ENCODE measurements around the gene LRP1B.

Gene LRP1B

GRCh38 chr2:140949932-140950331 lies 1180.9 kb downstream of the LRP1B start:
- H3K27me3 Mint-ChIP-seq (ENCODE audit: low read depth), result no peaks in the 10 kb centered on the region
- no peaks in the 10 kb centered on the region for H3K4me1 Mint-ChIP-seq (ENCODE audit: low read depth)
- no peak overlapping the region for H3K27ac Mint-ChIP-seq
- no peak overlapping the region for H3K4me3 Mint-ChIP-seq
- DNase-seq (ENCODE audit: low spot score), result no peak
- no peaks in the 10 kb centered on the region for H3K36me3 Mint-ChIP-seq (ENCODE audit: low read depth)
- peaks cover 18% of the 10 kb centered on the region for H3K9me3 Mint-ChIP-seq

GRCh38 chr2:140947236-140947635 lies 1183.6 kb downstream of the LRP1B start:
- H3K4me3 Mint-ChIP-seq, result no peak overlapping the region
- no peak for DNase-seq (ENCODE audit: low spot score)
- no peaks in the 10 kb centered on the region for H3K4me1 Mint-ChIP-seq (ENCODE audit: low read depth)
- no peaks in the 10 kb centered on the region for H3K36me3 Mint-ChIP-seq (ENCODE audit: low read depth)
- H3K27ac Mint-ChIP-seq, result no peak overlapping the region
- no peaks in the 10 kb centered on the region for H3K27me3 Mint-ChIP-seq (ENCODE audit: low read depth)
- peaks cover 28% of the 10 kb centered on the region for H3K9me3 Mint-ChIP-seq

- Mint-ChIP-seq H3K4me1 (ENCODE audit: low read depth) (no peaks in the 10 kb centered on the region), H3K36me3 (ENCODE audit: low read depth) (no peaks in the 10 kb centered on the region), H3K27ac (no peak overlapping the region), H3K27me3 (ENCODE audit: low read depth) (no peaks in the 10 kb centered on the region), H3K4me3 (no peak overlapping the region), H3K9me3 (peaks cover 42% of the 10 kb centered on the region)
- no peak for DNase-seq (ENCODE audit: low spot score)
Measured at GRCh38 chr2:140943867-140944266, 1186.9 kb downstream of the LRP1B start.

GRCh38 chr2:140942284-140942683 lies 1188.5 kb downstream of the LRP1B start:
- no peak for DNase-seq (ENCODE audit: low spot score)
- Mint-ChIP-seq H3K4me3 (no peak overlapping the region), H3K27me3 (ENCODE audit: low read depth) (no peaks in the 10 kb centered on the region), H3K9me3 (peaks cover 49% of the 10 kb centered on the region), H3K27ac (no peak overlapping the region), H3K4me1 (ENCODE audit: low read depth) (no peaks in the 10 kb centered on the region), H3K36me3 (ENCODE audit: low read depth) (no peaks in the 10 kb centered on the region)

- Mint-ChIP-seq H3K27ac (no peak overlapping the region), H3K36me3 (ENCODE audit: low read depth) (no peaks in the 10 kb centered on the region), H3K27me3 (ENCODE audit: low read depth) (no peaks in the 10 kb centered on the region), H3K4me3 (no peak overlapping the region), H3K9me3 (no peaks in the 10 kb centered on the region), H3K4me1 (ENCODE audit: low read depth) (no peaks in the 10 kb centered on the region)
- DNase-seq (ENCODE audit: low spot score), result no peak
Measured at GRCh38 chr2:140929849-140930248, 1201.0 kb downstream of the LRP1B start.

- H3K27me3 Mint-ChIP-seq (ENCODE audit: low read depth), result no peaks in the 10 kb centered on the region
- H3K27ac Mint-ChIP-seq, result no peak overlapping the region
- no peaks in the 10 kb centered on the region for H3K36me3 Mint-ChIP-seq (ENCODE audit: low read depth)
- no peaks in the 10 kb centered on the region for H3K4me1 Mint-ChIP-seq (ENCODE audit: low read depth)
- H3K4me3 Mint-ChIP-seq, result no peak overlapping the region
- H3K9me3 Mint-ChIP-seq, result peaks cover 22% of the 10 kb centered on the region
- no peak for DNase-seq (ENCODE audit: low spot score)
Measured at GRCh38 chr2:140918426-140918825, 1212.4 kb downstream of the LRP1B start.

GRCh38 chr2:140916410-140916809 lies 1214.4 kb downstream of the LRP1B start:
- Mint-ChIP-seq H3K27me3 (ENCODE audit: low read depth) (no peaks in the 10 kb centered on the region), H3K9me3 (peaks cover 19% of the 10 kb centered on the region), H3K4me1 (ENCODE audit: low read depth) (no peaks in the 10 kb centered on the region), H3K27ac (no peak overlapping the region), H3K4me3 (no peak overlapping the region), H3K36me3 (ENCODE audit: low read depth) (no peaks in the 10 kb centered on the region)
- no peak for DNase-seq (ENCODE audit: low spot score)

- no peaks in the 10 kb centered on the region for H3K27me3 Mint-ChIP-seq (ENCODE audit: low read depth)
- no peak overlapping the region for H3K4me3 Mint-ChIP-seq
- H3K27ac Mint-ChIP-seq, result no peak overlapping the region
- no peaks in the 10 kb centered on the region for H3K4me1 Mint-ChIP-seq (ENCODE audit: low read depth)
- no peaks in the 10 kb centered on the region for H3K36me3 Mint-ChIP-seq (ENCODE audit: low read depth)
- H3K9me3 Mint-ChIP-seq, result peaks cover 38% of the 10 kb centered on the region
- DNase-seq (ENCODE audit: low spot score), result no peak
Measured at GRCh38 chr2:140910683-140911082, 1220.1 kb downstream of the LRP1B start.

- Mint-ChIP-seq H3K4me3 (no peak overlapping the region), H3K27ac (no peak overlapping the region), H3K27me3 (ENCODE audit: low read depth) (no peaks in the 10 kb centered on the region), H3K36me3 (ENCODE audit: low read depth) (no peaks in the 10 kb centered on the region), H3K9me3 (peaks cover 21% of the 10 kb centered on the region), H3K4me1 (ENCODE audit: low read depth) (no peaks in the 10 kb centered on the region)
- DNase-seq (ENCODE audit: low spot score), result no peak
Measured at GRCh38 chr2:140905083-140905781, 1225.6 kb downstream of the LRP1B start.

GRCh38 chr2:140895378-140895777 lies 1235.4 kb downstream of the LRP1B start:
- no peaks in the 10 kb centered on the region for H3K36me3 Mint-ChIP-seq (ENCODE audit: low read depth)

GRCh38 chr2:140893685-140894084 lies 1237.1 kb downstream of the LRP1B start:
- H3K27ac Mint-ChIP-seq, result no peak overlapping the region
- no peak for DNase-seq (ENCODE audit: low spot score)

More at GRCh38 chr2:140895378-140895777, 1235.4 kb downstream of the LRP1B start:
- peaks cover 29% of the 10 kb centered on the region for H3K9me3 Mint-ChIP-seq
- H3K27me3 Mint-ChIP-seq (ENCODE audit: low read depth), result no peaks in the 10 kb centered on the region
- H3K4me3 Mint-ChIP-seq, result no peak overlapping the region
- no peak overlapping the region for H3K27ac Mint-ChIP-seq
- no peaks in the 10 kb centered on the region for H3K4me1 Mint-ChIP-seq (ENCODE audit: low read depth)
- DNase-seq (ENCODE audit: low spot score), result no peak

GRCh38 chr2:140892911-140893637 lies 1237.7 kb downstream of the LRP1B start:
- Mint-ChIP-seq H3K27me3 (ENCODE audit: low read depth) (no peaks in the 10 kb centered on the region), H3K27ac (no peak overlapping the region), H3K9me3 (peaks cover 33% of the 10 kb centered on the region), H3K36me3 (ENCODE audit: low read depth) (no peaks in the 10 kb centered on the region), H3K4me1 (ENCODE audit: low read depth) (no peaks in the 10 kb centered on the region), H3K4me3 (no peak overlapping the region)
- DNase-seq (ENCODE audit: low spot score), result no peak

More at GRCh38 chr2:140893685-140894084, 1237.1 kb downstream of the LRP1B start:
- Mint-ChIP-seq H3K27me3 (ENCODE audit: low read depth) (no peaks in the 10 kb centered on the region), H3K4me3 (no peak overlapping the region), H3K9me3 (peaks cover 33% of the 10 kb centered on the region), H3K36me3 (ENCODE audit: low read depth) (no peaks in the 10 kb centered on the region), H3K4me1 (ENCODE audit: low read depth) (no peaks in the 10 kb centered on the region)

- no peaks in the 10 kb centered on the region for H3K36me3 Mint-ChIP-seq (ENCODE audit: low read depth)
- H3K4me3 Mint-ChIP-seq, result no peak overlapping the region
- no peaks in the 10 kb centered on the region for H3K4me1 Mint-ChIP-seq (ENCODE audit: low read depth)
- no peaks in the 10 kb centered on the region for H3K27me3 Mint-ChIP-seq (ENCODE audit: low read depth)
- H3K27ac Mint-ChIP-seq, result no peak overlapping the region
- no peak for DNase-seq (ENCODE audit: low spot score)
- H3K9me3 Mint-ChIP-seq, result peaks cover 32% of the 10 kb centered on the region
Measured at GRCh38 chr2:140892436-140892835, 1238.4 kb downstream of the LRP1B start.

- Mint-ChIP-seq H3K4me1 (ENCODE audit: low read depth) (no peaks in the 10 kb centered on the region), H3K27ac (no peak overlapping the region), H3K27me3 (ENCODE audit: low read depth) (no peaks in the 10 kb centered on the region), H3K9me3 (peaks cover 33% of the 10 kb centered on the region), H3K36me3 (ENCODE audit: low read depth) (no peaks in the 10 kb centered on the region), H3K4me3 (no peak overlapping the region)
- DNase-seq (ENCODE audit: low spot score), result no peak
Measured at GRCh38 chr2:140891614-140892212, 1239.1 kb downstream of the LRP1B start.
